ENCODE measurements around the gene SLC15A4.
A peak's percentile ranks its signal among the peaks of the same experiment; 100 is the strongest.

SLC15A4 gene

DNA sequence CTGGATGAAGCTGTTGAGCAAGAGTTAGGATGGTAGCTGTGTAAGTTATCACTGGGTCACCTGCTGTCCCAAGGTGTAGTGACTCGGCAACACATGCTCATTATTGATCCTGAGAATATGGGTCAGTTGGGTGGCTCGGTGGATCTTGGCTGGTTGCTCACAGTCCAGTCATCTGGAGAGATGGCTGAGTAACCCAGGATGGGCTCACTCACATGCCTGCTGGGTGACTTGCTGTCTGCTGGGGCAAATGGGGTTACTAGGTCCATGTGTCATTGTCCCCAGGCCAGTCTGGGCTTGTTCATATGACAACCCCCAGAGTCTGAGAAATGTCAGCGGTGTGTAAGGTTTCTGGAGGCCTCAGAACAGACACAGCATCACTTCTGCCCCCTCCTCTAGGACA lies 69.5 kb downstream of the SLC15A4 start:
- ATAC-seq (peak; percentile 14), DNase-seq (no peak)

DNA sequence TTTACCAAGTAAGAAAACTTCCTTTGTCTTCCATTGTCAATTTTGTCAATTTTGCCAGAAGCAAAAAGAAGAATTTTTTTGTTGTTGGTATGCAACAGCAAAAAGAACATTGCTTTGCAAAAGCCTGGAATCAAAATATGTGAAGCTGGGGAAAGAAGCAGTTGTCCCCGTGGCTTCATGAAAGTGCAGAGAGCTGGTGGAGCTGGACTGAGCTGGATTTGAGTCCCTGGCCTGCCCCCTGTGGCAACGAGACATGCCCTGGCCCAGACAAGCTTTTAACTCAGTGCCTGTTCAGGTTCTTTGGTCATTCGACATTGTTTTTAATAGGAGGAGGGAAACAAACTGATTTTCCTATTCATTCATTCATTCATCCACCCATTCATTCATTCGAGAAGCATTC lies 70.3 kb downstream of the SLC15A4 start:
- no peak for DNase-seq
- ATAC-seq = no peak

DNA sequence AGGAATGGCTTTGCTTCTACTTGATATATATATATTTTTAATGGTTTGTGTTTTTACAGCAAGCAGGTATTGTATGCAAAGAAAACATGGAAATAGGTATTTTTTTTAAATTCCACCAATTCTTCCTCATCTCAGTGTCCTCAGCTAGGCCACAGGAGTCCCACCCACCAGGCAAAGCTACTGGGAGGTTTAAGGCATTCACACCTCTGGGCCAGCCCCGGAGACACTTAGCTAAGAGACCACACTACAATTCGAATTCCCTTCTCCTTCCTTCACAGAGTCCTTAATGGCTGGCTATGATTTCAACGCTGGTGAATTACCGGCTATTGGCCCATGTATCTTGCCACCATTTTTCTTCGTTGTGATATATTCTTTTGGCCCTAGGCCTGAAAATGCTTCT lies 71.4 kb downstream of the SLC15A4 start:
- ATAC-seq (no peak), DNase-seq (no peak)

DNA sequence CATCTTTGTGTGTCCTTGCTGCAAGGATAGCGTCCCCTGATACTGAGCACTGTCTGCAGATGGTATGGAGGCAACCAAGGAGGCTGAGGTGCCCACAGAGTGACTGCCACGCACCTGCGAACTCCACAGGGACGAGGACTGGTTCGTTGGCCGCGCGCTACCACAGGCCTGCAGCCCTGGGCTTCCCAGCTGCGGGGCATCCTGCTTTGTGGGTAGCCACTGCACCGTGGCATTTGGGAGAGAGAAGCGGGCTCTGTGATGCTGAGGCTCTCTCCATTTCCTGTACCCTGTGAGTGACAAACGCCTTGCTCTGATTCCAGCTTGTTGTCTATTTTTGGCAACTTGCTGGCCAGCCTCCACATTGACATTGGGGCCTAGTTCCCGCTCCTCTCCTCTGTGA lies 76.3 kb downstream of the SLC15A4 start:
- ATAC-seq (no peak), DNase-seq (no peak)

DNA sequence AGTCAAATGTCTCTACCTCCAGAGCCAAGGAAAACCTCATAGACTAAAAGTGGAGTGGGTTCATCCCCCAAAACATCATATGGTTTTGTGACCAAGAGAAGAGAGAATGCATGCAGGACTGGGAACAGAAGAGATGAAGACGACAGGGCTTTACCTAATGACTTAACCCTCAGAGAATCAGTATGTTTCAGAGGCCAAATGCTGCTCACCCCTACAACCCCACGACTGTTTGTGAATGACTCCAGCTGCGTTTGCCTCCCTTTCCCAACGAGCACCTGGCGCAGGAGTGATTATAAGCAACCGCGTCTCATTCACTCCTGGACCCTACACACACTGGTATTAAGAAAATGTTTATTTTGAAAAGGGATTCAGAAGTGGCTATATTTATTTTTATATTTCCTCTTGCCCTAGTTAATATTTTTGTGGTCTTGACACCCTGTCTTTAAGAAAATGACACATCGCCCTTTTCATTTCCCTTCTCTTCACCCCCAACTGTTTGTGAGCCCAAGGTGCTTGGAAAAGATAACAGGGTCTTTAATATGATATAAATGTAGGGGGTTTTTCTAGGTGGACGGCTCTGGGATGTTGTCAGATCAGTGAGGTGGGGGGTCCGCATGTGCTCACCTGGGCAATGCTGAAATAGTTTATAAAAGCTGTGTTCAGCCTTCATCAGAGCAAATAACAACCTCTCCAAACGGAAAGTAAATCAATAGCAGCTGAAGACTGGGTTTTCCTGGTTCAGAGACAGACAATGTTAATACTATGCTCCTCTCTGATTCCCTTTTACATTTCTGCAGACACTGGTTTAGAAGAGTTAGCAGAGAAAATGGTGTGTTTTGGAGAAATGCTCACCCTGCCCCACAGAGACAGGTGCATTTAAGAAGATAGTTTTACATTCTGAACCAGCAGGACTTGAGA lies 77.7 kb downstream of the SLC15A4 start:
- no peak for DNase-seq
- no peak for ATAC-seq

DNA sequence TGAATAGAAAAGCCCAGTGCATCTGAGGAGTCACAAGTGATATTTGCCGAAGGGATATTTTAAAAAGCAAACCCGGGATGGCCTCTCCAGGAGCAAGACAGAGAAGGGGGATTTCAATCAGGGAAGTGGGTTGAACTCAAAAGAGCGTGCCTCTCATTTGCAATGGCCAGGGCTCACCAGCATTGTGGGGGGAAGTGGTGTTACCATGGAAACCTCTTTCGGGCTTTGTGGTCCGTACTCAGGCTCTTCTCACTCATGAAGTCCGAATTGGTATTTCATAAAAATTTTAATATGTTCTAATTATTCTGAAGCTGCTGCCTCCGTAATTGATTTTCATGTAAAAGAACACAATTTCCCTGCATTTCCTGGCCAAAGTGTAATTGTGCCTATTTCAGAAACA lies 79.8 kb downstream of the SLC15A4 start:
- ATAC-seq = no peak

More for the DNA sequence above, 79.8 kb downstream of the SLC15A4 start:
- DNase-seq = no peak
